Heart left ventricle (tissue), 16 donors: ENCODE measurements around the gene P2RY14. TPM values are rescaled to one million over a fixed set of nuclear protein-coding genes. Genes with fewer than 3 reads are reported as not detected.

Experiments used
- ATAC-seq, 4 donors: fragments of 200-7000 bp; cut with Tn5 transposase; one replicate each; pipeline ENCODE4 v1.9.1; 2020 to 2022; ENCODE audit warnings: moderate library complexity in 4 of 4, mild to moderate bottlenecking in 3 of 4, moderate number of reproducible peaks in 1 of 4
- DNase-seq, 5 donors: peaks; one replicate each; pipeline ENCODE4 v3.0.0-alpha.2; 2020
- H3K27ac ChIP-seq, 12 donors: fragments of 200-600 bp; sonication (generic) in 4 of 12; one replicate each; pipeline versions ENCODE4 v1.5.0 to v1.8.0; 2016 to 2022; ENCODE audit warnings: mild to moderate bottlenecking in 2 of 12
- H3K27me3 ChIP-seq, 9 donors: fragments of 200-600 bp; sonication (generic) in 2 of 9; one replicate each; pipeline versions ENCODE4 v1.5.1 to v1.8.0; 2016 to 2022; ENCODE audit warnings: mild to moderate bottlenecking in 3 of 9
- H3K36me3 ChIP-seq, 9 donors: fragments of 200-600 bp; sonication (generic) in 2 of 9; one replicate each; pipeline versions ENCODE4 v1.5.0 to v1.8.0; 2018 to 2022; ENCODE audit warnings: mild to moderate bottlenecking in 2 of 9
- H3K4me1 ChIP-seq, 12 donors: fragments of 200-600 bp; sonication (generic) in 4 of 12; one replicate each; pipeline versions ENCODE4 v1.5.0 to v1.8.0; 2016 to 2022; ENCODE audit warnings: mild to moderate bottlenecking in 3 of 12
- H3K4me3 ChIP-seq, 12 donors: fragments of 200-600 bp; sonication (generic) in 4 of 12; one replicate each; pipeline versions ENCODE4 v1.5.0 to v1.8.0; 2017 to 2022; ENCODE audit warnings: mild to moderate bottlenecking in 9 of 12, moderate library complexity in 4 of 12
- H3K9me3 ChIP-seq, 12 donors: fragments of 200-600 bp; sonication (generic) in 4 of 12; one replicate each; pipeline versions ENCODE4 v1.5.0 to v1.8.0; 2016 to 2022; ENCODE audit warnings: mild to moderate bottlenecking in 1 of 12
- POLR2A ChIP-seq, 2 donors: fragments of 450-650 bp; IDR thresholded peaks; one replicate each; pipeline ENCODE4 v1.6.1; 2017; ENCODE audit warnings: antibody characterized with exemption in 2 of 2, mild to moderate bottlenecking in 2 of 2, moderate library complexity in 2 of 2
- WGBS, 4 donors: extraction: QIAGEN DNeasy Blood & Tissue Kit in 2 of 4; methylation state at CpG; one replicate each; pipeline versions ENCODE4 v1.1.5 to v1.1.7; 2013 to 2018; 5-methylcytosine and 5-hydroxymethylcytosine counted together
- intact Hi-C, 10 donors: fragments of 100-400 bp; cut with DNase I; formaldehyde crosslinking; loops; one replicate each; pipeline versions ENCODE4 v1.11.1 to v1.14.2; 2022
- polyA plus RNA-seq, 2 donors: library from polyadenylated mRNA; stranded (reverse); fragments of 200-250 nt; gene quantifications; one replicate each; pipeline ENCODE4 v1.2.3, GENCODE V29; 2013
- total RNA-seq, 9 donors: library from RNA; depleted of rRNA in 2 of 9; stranded (reverse); fragments of >200 nt in 2 of 9; fragmentation: NEBNext Ultra II Directional in 3 of 9; extraction: Animal tissue kit (Norgen Biotek cat#: 25700) in 3 of 9; gene quantifications; one replicate each; pipeline versions ENCODE4 v1.1.0 to v1.2.4, GENCODE V29; 2016 to 2023
- TF ChIP-seq, protein P1 (sequence below), 12 donors: fragments of 200-600 bp; sonication (generic) in 4 of 12; IDR thresholded peaks; one replicate each; pipeline versions ENCODE4 v1.5.0 to v1.8.0; 2018 to 2022; ENCODE audit warnings: antibody characterized with exemption in 12 of 12, mild to moderate bottlenecking in 5 of 12
- donor health status: ischemic (EF 13 %, LVEDD 7.1; RV severe dilation, severe dysfunction).
- donor health status: healthy with polysubstance abuse.
- donor health status: DM: no; HTN: yes; CAD: no.
- donor health status: DM: no; HTN: no; CAD: no.
- donor health status: ischemic (EF 25% LVEDD 6.9; RV normal size, moderate dysfunction).
- donor health status: ischemic (EF 25% LVEDD 5.7; RV mildly dilated, moderate dysfunction).
- donor health status: healthy.
- donor health status: DM: yes; HTN: yes; CAD: no.
- donor health status: ischemic (EF 35%, LVEDD 5.7; RV mildly dilated, moderate dysfunction).
- donor health status: nonischemic (EF 11% LVEDD 7.7; RV severe dilation, severe dysfunction).
- donor health status: DM: yes; HTN: yes; CAD: no.
- donor health status: PGD.
- donor health status: ischemic (EF 29% LVEDD 5.4; RV normal size, mild dysfunction).
- donor health status: nonischemic (EF 23%, LVEDD 6.1; RV moderate dilation, normal function).

P2RY14 gene
- total and polyA plus RNA-seq, 11 donors: 0.75 to 8.4 (median 3.2) TPM

DNA sequence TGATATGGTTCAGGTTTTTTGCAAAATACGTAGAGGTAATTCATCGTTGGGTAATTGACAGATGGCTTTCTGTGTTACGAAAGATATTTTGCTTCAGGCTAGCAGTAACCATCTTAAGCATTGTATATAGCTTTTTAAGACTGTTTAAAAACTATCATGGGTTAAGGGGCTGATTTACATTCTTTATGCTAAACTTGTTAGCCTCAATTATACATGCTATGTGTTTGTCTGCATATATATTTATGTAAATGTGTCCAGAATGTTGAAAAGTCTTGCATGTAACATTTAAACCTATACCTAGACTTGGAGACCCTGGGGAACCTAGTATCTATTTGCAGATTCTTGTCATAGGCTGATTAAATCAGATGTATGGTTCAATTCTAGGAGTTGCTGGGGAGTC is 11.1 kb upstream of the P2RY14 start:
- H3K27ac ChIP-seq: no peak overlapping the region
- ATAC-seq (no peak), DNase-seq (no peak)
- H3K4me3 ChIP-seq: no peak overlapping the region
- intact Hi-C loops: loop anchor here in 1 of 10 donors (10.0 kb wide), 1 partner anchor 625 kb away; no protein-coding TSS in a partner anchor
- H3K4me1 ChIP-seq: peaks cover 0 to 2% (median 0%) of the 10 kb centered on the region in 12 donors
- H3K9me3 ChIP-seq: no peaks in the 10 kb centered on the region
- WGBS, 4 donors: 50 to 98% (median 61%) methylated on average over 3 of the region's 3 CpGs
- no peaks in the 10 kb centered on the region for H3K36me3 ChIP-seq
- H3K27me3 ChIP-seq: no peaks in the 10 kb centered on the region
- TF ChIP-seq, protein P1, sequence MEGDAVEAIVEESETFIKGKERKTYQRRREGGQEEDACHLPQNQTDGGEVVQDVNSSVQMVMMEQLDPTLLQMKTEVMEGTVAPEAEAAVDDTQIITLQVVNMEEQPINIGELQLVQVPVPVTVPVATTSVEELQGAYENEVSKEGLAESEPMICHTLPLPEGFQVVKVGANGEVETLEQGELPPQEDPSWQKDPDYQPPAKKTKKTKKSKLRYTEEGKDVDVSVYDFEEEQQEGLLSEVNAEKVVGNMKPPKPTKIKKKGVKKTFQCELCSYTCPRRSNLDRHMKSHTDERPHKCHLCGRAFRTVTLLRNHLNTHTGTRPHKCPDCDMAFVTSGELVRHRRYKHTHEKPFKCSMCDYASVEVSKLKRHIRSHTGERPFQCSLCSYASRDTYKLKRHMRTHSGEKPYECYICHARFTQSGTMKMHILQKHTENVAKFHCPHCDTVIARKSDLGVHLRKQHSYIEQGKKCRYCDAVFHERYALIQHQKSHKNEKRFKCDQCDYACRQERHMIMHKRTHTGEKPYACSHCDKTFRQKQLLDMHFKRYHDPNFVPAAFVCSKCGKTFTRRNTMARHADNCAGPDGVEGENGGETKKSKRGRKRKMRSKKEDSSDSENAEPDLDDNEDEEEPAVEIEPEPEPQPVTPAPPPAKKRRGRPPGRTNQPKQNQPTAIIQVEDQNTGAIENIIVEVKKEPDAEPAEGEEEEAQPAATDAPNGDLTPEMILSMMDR (IDR thresholded peaks at IDR 0.05): no peak
- TF ChIP-seq POLR2A (IDR thresholded peaks at IDR 0.05): no peak

DNA sequence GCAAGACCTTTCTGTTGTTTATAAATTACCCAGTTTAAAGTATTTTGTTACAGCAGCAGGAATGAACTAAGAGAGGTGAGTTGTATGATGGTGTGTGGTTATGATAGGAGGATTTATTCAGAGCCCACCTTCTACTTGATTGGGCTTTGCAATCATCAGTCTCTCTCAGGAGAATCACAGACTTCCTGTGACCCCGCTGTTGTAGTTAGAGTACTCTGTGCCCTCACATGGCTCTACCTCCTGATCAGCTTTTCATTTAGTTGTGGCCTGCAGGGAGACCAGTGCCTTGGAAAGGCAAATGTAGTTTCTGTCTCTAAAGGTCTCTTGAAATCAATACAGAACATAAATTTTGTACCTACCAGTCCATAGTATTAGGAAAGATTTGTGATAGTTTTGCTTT is 7.6 kb upstream of the P2RY14 start:
- ATAC-seq (no peak), DNase-seq (no peak)
- Histone ChIP-seq H3K27ac (no peak overlapping the region), H3K4me3 (no peak overlapping the region), H3K27me3 (no peaks in the 10 kb centered on the region), H3K9me3 (no peaks in the 10 kb centered on the region), H3K36me3 (no peaks in the 10 kb centered on the region), H3K4me1 (peaks cover 0 to 17% (median 0%) of the 10 kb centered on the region in 12 donors)
- TF ChIP-seq POLR2A (IDR thresholded peaks at IDR 0.05): no peak
- TF ChIP-seq, protein P1 (IDR thresholded peaks at IDR 0.05): no peak
- intact Hi-C loops: loop anchor here in 1 of 10 donors (10.0 kb wide), 1 partner anchor 629 kb away; no protein-coding TSS in a partner anchor
- 57 to 73% (median 63%) methylated on average over 1 of the region's 1 CpG for WGBS, 4 donors

DNA sequence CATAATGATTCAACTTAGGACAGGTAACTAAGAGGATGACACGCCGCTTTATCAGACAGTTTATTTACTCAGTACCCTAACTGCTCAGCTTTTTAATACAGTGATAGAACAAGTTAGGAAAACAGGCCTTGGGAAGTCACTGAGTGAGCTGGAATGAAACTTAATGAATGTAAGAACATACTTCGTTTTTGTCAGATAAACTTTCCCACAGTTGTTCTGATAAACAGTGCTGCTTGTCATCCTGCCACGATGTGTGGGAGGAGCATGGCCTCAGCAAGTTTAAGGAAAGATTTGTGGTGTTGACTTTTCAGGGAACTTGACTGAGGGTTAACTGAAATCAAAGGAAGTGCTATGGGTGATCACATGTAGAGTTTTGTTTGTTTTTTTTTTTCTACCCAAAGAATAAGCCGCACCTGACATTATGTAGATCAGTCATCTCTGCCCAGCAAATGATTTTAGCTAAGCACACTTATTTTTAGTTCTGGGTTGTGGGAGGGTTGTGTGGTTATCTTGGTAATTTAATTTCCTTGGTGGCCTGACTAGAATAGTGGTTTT is 5.6 kb upstream of the P2RY14 start:
- DNase-seq (peak in 3 of 5 donors; percentile 41 to 47 (median 44)), ATAC-seq (peak in 2 of 4 donors; percentile 47 to 58)
- H3K27ac ChIP-seq: peak overlapping the region in 6 of 12 donors; percentile 5 to 39 (median 30)
- no peaks in the 10 kb centered on the region for H3K27me3 ChIP-seq
- WGBS, 4 donors: 38 to 49% (median 46%) methylated on average over 5 of the region's 5 CpGs
- TF ChIP-seq POLR2A (IDR thresholded peaks at IDR 0.05): no peak
- TF ChIP-seq, protein P1 (IDR thresholded peaks at IDR 0.05): no peak
- no peaks in the 10 kb centered on the region for H3K36me3 ChIP-seq
- no peaks in the 10 kb centered on the region for H3K9me3 ChIP-seq
- H3K4me1 ChIP-seq: peaks cover 0 to 26% (median 0%) of the 10 kb centered on the region in 12 donors
- H3K4me3 ChIP-seq: no peak overlapping the region
- intact Hi-C loops: loop anchor here (1.0 to 10.0 kb wide), 11 partner anchors 55 to 1137 kb away; no protein-coding TSS in a partner anchor

- 48 to 67% (median 56%) methylated on average over 4 of the region's 4 CpGs for WGBS, 4 donors
- Histone ChIP-seq H3K4me1 (peaks cover 0 to 32% (median 0%) of the 10 kb centered on the region in 12 donors), H3K36me3 (no peaks in the 10 kb centered on the region), H3K27ac (peak overlapping the region in 6 of 12 donors; percentile 5 to 39 (median 30)), H3K4me3 (no peak overlapping the region), H3K9me3 (no peaks in the 10 kb centered on the region), H3K27me3 (no peaks in the 10 kb centered on the region)
- DNase-seq (no peak), ATAC-seq (no peak)
- no peak for TF ChIP-seq POLR2A (IDR thresholded peaks at IDR 0.05)
- TF ChIP-seq, protein P1 (IDR thresholded peaks at IDR 0.05): no peak
- intact Hi-C loops: loop anchor here (1.0 to 10.0 kb wide), 11 partner anchors 55 to 1136 kb away; no protein-coding TSS in a partner anchor
These were observed 5.0 kb upstream of the P2RY14 start for GRCh38 chr3:151283387-151283786.
